ENCODE results near the gene ADARB2.
"Not testable (repeated sequence)": the region's sequence is repeated elsewhere in the genome, so short reads cannot be mapped to it uniquely, and the experiment has no call there.

Gene ADARB2

DNA sequence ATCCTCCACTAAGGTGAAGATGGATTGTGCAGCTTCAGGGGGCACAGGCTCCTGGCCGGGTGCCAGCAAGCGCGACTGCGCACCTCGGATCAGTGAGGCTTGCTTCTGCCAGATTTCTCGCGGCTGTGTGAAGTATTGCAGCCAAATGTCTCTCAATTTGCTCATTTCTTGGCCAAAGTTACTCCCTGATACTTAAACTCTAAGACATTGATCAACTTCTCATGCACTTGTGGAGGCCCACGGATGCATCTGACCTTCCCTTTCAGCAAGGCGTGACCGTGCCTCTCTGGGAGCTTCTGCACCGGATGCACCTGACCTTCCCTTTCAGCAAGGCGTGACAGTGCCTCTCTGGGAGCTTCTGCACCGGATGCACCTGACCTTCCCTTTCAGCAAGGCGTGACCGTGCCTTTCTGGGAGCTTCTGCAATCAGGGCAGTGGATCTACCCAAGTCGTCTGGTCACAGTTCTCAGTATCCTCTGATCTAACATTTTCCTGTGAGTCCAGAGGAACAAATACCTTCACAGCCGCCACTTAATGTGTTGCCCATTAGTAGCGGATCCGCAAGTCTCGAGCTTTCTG is 248.3 kb downstream of the ADARB2 start:
- DNase-seq (ENCODE audit: low read depth) = no peak

DNA sequence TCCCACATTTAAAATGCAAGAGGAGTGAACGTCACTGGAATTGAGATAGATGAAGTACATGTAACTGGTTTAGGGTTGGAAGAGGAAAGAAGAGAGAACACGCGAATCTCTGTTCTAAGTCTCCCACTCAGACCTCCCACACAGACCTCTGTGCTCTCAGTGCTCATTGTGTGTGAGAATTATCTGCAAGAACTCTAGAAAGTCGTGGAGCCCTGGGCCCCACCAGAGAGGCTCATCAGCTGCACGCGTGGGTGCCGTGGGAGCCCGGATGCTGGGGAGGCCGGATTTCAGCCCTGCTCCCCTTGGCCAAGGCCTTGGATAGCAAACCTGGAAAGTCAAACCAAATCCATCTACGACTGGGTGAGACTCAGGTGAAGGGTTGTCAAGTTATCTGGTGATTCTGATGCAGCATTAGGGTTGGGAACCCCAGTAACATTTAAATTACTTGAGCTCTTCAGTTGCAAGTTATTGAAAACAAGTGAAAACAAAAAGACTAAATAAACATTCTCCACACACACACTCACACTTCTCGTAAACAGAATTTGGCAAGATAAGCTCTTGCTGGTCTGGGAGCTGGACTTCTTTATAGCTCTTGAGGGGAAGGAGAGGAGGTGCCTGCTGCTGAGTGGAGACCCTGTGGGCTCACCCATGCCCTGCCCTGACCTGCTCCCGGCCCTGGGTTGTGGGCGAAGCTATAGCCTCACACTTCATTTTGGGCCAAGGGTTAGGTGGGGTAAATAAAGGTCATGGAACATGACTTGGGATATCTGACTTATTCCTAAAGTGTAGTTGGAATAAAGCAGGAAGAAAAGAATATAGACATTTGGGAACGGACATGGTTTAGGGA is 250.3 kb downstream of the ADARB2 start:
- DNase-seq (ENCODE audit: low read depth) = no peak

DNA sequence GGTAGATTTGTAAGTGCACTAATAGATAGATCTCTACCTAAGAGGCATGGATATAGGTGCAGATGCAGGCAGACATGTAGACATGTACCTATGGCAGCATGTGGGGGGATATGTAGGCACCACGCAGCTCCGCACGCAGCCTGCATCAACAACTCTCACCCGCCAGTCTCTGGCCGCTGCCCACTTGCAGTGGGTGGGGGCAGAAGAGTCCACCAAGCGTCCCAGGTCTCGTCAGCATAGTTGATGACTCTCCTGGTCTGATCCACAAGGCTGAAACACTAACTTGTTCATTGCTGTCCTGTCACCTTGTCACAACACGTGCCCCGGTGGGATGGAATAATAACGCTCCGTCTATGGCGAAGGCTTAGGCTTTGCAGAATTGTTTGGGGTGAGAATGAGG is 252.0 kb downstream of the ADARB2 start:
- DNase-seq (ENCODE audit: low read depth) = no peak

DNA sequence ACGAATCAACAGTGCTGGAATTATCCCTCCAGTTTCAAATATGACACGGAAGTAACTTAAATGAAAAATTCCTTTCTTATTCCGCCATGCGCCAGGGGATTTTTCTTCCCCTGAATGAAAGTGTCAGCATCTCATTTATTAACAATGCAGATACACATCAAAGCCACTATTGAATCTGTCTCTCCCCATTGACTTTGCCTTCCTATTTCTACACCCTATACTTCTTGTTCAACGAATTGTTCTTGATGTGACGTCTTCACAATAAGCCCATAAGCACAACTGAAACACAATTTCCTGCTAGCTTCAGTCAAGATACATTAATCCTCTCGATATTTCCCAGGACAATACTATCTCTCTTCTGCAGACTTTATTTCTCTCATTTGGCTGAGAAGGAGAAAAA is 253.5 kb downstream of the ADARB2 start:
- no peak for DNase-seq (ENCODE audit: low read depth)

DNA sequence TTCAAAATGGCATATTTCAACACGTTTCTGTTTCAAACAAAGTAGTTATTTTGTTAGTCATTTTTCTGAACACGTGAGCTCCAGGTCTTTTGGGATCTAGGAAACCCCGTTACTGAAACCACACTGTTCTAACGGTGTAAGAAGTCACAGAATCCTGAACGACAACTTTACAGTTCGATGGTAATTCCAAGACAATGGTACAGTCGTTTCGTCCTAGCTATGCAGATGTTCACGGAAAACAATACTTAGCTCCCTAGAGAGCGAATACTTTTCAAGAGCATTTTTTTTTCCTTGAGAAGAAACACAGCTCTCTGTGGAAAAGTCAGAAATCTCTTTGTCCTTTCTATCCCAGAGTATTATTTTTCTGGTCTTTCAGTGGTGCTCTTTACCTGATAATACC is 254.1 kb downstream of the ADARB2 start:
- no peak for DNase-seq (ENCODE audit: low read depth)

DNA sequence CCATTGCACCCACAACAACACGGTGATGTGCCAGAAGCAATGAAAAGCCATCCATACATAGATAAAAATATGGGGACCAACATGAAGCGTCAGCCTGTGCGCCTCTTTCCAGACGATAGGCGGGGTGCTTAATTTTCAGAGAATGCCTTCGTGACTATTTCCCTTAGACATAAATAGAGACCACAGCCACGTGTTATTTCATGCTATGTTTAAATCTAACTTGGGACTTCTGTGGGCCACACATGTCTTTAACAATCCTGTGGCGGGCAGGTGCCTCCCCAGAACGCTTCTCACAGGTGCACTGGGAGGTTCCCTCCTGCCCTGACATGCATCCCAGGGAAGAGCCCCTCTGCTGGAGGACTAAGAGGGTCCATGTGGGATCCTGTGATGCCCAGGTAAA is 259.7 kb downstream of the ADARB2 start:
- DNase-seq (ENCODE audit: low read depth) = no peak

DNA sequence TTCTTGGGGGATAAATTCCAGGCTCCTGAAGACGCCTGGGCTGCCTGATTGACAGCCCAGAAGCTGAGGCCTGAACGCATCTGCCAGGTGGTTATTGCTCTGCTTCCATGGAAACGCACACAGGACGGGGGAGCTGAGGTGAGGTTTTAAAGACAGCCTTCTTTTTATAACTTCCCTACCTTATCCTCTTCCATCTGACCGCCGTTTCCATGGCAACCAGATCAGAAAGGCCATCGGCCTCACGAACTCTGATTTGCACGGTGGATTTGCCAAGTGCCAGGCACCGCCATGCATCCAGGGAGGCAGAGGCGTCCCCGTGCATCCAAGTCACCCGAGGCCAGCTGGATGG is 260.9 kb downstream of the ADARB2 start:
- DNase-seq (ENCODE audit: low read depth) = no peak

DNA sequence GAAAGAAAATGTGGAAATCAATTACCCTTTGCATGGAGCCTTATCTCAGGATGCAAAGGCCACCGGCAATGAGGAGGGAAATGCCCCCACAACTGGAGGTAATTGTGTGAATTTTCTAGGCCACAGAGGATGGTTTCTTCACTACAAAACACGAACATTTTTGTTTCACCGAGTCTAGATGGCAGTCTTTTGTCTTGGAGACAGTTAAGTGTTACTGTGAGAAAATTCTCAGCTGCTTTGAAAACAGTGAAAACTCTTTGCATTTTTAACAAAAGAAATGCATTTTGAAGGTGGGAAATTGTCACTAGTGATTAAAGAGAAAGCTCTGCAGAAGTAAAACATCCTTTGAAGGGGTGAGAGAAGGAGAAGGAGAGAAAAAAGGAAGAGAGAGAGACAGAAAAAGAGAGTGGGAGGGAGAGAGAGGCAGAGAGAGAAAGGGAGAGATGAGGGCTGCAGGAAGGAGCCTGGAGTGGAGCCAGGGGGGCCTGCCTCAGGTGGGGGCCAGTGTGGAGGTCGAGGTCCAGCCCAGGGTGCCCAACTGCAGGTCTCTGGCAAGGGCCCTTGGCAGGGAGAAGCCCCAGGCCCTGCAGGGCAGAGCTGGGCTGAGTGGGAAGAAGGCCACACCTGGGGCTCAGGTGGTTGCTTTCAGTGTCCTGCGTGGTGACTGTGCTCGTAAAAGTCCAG is 261.4 kb downstream of the ADARB2 start:
- DNase-seq (ENCODE audit: low read depth) = no peak

DNA sequence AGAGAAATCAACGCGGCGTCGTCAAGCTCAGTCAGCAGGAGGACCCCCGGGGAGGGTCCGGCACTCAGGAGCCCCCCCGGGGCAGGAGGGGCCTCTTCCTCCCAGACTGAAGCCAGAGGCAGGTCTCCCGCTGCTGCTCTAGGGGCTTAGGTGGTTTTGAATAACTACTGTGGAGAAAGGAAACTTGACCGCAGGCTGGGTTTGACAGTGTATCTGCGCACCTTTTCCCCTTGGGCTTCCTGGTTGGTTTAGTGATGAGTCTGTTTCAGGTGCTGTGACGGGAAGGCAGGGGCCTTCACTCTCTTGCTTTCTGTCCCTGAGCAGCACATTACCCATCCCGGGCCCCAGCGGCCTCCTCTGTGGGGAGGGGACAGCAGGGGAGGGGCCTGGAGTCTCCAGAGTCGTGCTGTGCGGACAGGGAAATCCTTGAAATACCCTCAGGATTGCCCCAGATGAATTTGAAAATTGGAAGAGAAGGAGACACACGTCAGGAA is 262.2 kb downstream of the ADARB2 start:
- DNase-seq (ENCODE audit: low read depth) = no peak

DNA sequence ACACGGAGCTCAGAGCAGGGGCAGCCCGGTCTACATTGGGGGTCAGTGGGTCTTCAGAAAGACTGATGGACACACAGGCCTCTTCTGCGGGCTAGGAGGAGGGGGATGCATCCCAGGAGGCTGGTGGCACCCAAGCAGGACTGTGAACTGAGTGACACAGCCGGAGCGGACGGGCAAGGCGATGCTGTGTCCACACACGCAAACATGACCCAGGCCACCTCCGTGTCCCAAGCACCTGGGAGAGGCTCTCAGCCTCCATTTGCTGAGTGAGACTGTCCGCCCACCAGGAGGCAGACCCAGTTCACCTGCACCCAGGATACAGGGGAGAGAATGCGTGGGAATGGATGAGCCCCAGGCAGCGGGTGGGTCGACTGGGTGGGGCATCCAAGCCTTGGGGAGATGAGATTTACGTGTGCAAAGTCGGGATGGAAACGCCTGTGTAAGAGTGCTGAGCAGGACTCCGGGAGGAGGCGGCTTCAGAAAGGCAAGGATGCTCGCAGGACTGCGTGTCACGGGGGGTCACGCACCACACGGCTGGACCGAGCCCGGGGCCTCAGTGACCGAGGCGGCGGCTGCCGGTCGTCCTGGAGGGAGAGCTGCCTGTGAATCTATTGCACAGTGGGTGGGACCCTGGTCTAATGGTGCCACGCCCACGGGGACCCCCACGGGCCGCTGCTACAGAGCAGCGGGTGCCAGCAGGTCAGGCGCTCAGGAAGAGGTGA is 262.8 kb downstream of the ADARB2 start:
- no peak for DNase-seq (ENCODE audit: low read depth)

DNA sequence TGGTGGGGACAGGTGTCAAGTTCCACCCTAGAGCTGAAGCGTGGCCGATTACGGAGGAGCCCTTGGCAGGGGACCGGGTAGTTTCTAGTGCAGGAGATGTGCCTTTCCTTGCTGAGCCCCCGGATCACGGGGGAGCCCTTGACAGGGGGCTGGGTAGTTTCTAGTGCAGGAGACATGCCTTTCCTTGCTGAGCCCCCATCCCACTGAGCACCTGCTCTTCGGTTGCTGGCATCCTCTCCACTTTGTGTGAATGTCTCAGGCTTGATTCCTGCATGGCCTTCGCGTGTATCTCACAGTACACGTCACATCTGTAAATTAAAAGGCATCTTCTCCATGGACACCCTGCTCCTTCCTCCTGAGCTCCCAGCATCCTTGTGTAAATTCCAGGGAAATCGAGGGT is 263.5 kb downstream of the ADARB2 start:
- no peak for DNase-seq (ENCODE audit: low read depth)

DNA sequence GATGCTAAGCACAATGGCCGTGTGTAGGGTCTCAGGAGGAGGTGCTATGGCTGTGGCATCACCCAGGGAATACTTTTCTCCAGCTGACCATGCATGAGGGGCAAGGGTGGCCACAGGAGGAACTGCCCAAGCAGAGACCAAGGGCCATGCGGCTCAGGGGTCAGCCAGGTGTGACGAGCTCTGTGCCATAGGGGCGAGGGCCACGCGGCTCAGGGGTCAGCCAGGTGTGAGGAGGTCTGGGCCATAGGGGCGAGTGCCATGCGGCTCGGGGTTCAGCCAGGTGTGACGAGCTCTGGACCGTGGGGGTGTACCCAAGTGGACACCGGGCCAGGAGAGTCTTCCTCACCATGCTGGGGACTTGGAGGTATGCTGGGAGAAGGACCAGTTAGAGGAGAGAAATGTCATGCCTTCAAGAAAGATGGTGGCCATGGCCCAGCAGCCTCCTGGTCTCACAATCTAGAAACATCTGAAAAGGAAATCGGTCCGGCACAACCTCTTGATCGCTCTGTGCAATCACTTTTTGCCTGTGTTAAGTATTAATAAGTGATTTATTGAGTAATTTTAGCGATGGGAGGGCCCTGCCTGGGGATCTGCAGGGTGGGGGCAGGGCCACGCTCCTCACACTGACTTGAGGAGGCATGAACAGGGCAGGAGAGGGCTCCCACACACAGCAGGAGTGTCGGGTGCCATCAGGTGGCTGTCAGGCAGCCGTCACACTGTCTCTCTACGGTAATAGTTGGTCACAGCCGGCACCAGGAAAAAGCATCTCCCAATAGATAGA is 265.0 kb downstream of the ADARB2 start:
- no peak for DNase-seq (ENCODE audit: low read depth)

DNA sequence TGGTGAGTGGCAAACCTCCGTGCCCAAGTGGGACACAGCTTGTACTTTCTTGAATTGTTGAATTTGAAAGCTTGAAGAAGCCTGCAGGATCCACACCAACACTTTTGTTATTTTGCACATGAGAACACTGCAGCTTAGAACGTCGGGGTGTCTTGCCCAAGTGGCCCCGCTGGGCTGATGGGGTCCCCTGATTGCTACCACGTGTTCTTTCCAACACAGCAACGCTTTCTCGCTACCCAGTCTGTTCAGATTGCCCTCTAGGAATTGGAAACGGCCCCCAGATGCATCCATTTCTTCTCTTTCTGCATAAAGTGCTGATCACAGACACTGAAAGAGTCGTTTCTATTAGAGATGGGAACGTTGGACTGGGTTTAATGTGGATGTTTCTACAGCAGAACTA is 268.5 kb downstream of the ADARB2 start:
- DNase-seq (ENCODE audit: low read depth) = no peak

DNA sequence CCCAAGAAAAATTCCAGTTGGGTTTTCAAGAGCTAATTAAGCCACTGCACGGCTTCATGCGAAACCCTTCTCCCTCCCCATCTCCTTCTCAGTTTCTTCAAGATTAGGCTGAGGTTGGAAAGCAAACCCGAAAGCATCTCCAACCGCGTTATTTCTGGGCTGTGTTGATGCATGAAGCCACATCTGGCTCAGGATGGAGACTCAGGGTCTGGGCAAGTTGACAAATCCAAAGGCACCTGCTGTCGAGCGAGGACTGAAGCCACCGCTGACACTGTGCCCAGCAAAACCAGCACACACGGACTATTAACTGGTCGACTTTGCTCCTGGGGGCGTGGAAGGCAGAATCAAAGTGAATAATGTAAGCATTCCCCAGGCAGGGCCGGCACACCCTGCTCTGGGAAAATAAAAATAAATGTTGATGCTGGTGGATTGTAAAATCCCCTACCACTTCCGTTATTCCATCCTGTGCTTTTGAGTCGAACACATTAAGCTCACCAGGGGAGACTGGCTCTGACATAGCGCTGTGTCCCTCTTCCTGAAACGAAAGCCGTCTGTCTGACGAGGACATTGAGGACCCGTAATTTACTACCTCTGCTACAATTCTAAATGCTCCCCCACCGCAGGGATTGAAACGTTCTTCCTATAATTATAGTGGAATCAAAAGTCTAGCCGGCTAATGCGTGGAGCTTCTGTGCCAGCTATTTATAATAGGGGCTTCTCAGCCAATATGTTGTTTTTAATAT is 269.8 kb downstream of the ADARB2 start:
- DNase-seq (ENCODE audit: low read depth) = no peak

DNA sequence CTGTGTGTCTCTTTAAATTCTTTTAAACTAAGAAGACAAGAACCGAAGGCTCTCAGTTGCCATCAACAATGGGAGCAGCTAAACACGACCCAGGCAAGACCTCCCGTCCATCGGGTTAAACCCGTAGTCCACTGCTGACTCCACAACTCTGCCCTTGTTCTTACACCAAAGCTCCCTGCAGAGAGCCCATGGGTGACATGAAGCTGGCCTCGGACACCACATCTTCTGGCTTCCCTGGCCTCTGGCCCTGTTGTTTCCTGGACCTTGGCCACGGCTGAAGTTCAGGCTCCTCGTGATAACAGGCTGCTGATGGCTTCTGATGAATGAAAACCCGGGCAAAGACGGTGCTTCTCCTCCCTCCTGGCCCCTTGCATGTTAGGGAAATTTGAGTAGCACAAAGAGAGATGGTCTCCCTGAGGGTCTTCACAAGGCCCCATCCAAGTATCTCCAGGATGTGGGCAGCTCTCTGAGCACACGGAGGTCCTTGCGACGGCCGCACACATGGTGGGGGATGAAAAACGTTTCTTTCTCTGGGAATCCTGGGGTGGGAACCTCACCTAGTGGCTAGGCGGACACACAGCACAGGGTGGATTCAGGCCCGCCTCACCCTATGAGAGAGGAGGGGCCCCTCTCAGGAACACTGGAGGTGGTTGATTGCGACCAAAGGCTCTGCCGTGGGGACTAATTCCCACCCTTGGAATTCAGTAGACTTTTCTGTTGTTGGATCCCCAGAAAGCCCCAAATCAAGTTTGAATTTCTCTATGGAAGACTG is 271.1 kb downstream of the ADARB2 start:
- no peak for DNase-seq (ENCODE audit: low read depth)

DNA sequence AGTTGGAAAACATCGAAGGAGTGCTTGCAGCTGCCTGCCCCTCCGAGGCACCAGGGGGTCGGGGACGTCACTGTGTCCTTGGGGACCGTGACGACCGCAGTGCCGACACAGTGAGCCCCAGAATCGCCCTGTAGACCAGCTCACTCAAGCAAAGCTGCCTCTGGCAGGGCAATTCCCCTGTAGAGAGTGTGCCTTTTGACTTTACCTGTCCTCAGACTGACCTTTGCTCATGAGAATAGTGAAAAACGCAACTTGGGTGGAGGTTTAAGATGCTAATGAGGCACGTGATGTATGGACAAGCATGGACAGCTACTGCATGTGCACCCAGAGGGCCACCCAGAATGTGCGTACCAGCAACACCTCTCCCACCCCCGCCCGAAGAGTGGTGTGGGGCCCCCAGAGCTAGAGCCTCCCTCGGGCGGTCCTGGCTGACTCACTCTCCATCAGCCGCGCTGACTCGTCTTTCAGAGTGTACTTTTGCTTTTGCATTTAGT is 271.9 kb downstream of the ADARB2 start:
- DNase-seq (ENCODE audit: low read depth) = no peak

DNA sequence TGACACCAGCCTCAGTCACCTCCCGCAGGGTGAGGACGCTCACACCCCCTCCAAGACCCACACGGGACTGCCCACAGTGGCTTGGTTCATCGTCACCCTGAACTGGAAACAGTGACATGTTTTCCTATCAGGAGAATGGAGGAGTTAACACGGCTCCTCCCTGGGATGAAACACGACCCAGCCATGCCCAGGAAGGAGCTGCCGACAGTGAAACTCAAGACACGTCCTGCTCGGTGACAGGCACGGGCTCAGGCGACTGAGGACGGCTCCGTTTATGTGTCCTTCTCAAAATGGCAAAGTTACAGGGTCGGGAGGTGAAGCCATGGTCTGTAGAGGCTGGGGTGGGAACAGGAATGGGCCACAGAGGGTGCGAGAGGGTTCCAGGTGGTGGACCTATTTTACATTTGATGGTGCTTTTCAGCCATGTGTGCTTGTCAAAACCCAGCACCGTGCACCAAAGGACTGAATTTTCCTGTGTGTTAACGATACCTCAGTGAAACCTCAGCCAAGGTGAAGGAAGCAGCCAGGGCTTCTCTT is 272.4 kb downstream of the ADARB2 start:
- no peak for DNase-seq (ENCODE audit: low read depth)

DNA sequence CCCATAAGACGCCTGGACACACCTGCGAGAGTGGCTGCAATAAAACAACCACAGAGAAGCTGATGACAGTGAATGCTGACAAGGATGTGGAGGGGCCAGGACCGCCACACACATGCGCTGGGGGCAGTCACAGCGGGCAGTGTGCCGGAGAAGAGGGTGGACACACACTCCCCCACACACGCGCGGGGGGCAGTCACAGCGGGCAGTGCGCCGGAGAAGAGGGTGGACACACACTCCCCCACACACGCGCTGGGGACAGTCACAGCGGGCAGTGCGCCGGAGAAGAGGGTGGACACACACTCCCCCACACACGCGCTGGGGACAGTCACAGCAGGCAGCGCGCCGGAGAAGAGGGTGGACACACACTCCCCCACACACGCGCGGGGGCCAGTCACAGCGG is 273.4 kb downstream of the ADARB2 start:
- DNase-seq (ENCODE audit: low read depth) = not testable (repeated sequence)

DNA sequence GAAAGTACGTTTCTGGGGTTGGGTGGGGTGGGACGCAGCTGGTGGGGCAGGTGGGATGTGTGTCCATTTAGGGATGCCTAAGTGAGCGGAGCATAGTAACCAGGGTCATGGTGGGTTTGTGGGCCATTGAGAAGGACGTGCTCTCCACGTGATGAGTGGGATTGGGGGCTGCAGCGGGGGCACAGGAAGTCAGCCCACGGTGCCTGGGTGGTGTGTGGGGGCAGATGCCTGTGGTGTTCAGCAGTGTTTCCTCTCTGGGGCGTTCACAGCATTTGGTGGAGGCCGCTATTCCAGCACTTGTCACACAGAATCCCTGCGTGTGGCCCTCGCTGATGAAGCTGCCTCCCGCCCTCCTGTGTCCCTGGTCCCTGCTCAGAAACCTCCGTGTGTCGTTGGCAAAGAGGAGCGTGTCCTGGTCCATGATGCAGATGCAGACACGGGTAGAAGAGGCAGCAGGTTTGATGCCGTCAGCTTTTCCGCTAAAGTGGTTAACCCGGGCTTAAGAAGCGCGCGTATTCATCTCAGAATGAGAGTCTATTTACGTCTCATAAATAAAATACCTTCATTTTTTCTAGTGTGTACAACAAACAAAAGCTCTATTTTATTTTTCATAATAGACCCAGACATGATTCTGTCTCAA is 274.2 kb downstream of the ADARB2 start:
- no peak for DNase-seq (ENCODE audit: low read depth)

Data from stimulated activated CD8-positive, alpha-beta memory T cell treated with anti-CD3 and anti-CD28 coated beads, Interleukin-7, amount 100 ng/mL, for 24 hours (primary cell).